ENCODE results near the gene GTF2H2C.
"Not testable (repeated sequence)": the region's sequence is repeated elsewhere in the genome, so short reads cannot be mapped to it uniquely, and the experiment has no call there.

GTF2H2C gene

GRCh38 chr5:69559908-69560330, at the start of gene GTF2H2C:
Gene GTF2H2C (plus strand): TSS chr5:69560191. CDS start chr5:69565133, 4,942 bp downstream.
- DNase-seq (ENCODE audit: low read depth in 1 of 2, low spot score in 1 of 2), result peak; percentile 45 to 55

- DNase-seq (ENCODE audit: low read depth in 1 of 2, low spot score in 1 of 2), result no peak
Measured at GRCh38 chr5:69510694-69511093, 49.3 kb upstream of the GTF2H2C start.

GRCh38 chr5:69512740-69513260, 47.2 kb upstream of the GTF2H2C start:
- no peak for DNase-seq (ENCODE audit: low read depth in 1 of 2, low spot score in 1 of 2)

GRCh38 chr5:69515570-69515969, 44.4 kb upstream of the GTF2H2C start:
- not testable (repeated sequence) for DNase-seq (ENCODE audit: low read depth in 1 of 2, low spot score in 1 of 2)

GRCh38 chr5:69516769-69517168, 43.2 kb upstream of the GTF2H2C start:
- no peak for DNase-seq (ENCODE audit: low read depth in 1 of 2, low spot score in 1 of 2)

GRCh38 chr5:69517763-69518212, 42.2 kb upstream of the GTF2H2C start:
- no peak for DNase-seq (ENCODE audit: low read depth in 1 of 2, low spot score in 1 of 2)

GRCh38 chr5:69519285-69519684, 40.7 kb upstream of the GTF2H2C start:
- no peak for DNase-seq (ENCODE audit: low read depth in 1 of 2, low spot score in 1 of 2)

- DNase-seq (ENCODE audit: low read depth in 1 of 2, low spot score in 1 of 2), result no peak
Measured at GRCh38 chr5:69522035-69522434, 38.0 kb upstream of the GTF2H2C start.

- DNase-seq (ENCODE audit: low read depth in 1 of 2, low spot score in 1 of 2), result no peak
Measured at GRCh38 chr5:69525490-69525889, 34.5 kb upstream of the GTF2H2C start.

- no peak for DNase-seq (ENCODE audit: low read depth in 1 of 2, low spot score in 1 of 2)
Measured at GRCh38 chr5:69526660-69527059, 33.3 kb upstream of the GTF2H2C start.

GRCh38 chr5:69527128-69527770, 32.7 kb upstream of the GTF2H2C start:
- DNase-seq (ENCODE audit: low read depth in 1 of 2, low spot score in 1 of 2), result no peak

- no peak for DNase-seq (ENCODE audit: low read depth in 1 of 2, low spot score in 1 of 2)
Measured at GRCh38 chr5:69528035-69528434, 32.0 kb upstream of the GTF2H2C start.

- DNase-seq (ENCODE audit: low read depth in 1 of 2, low spot score in 1 of 2), result no peak
Measured at GRCh38 chr5:69528609-69529008, 31.4 kb upstream of the GTF2H2C start.

GRCh38 chr5:69530561-69531405, 29.2 kb upstream of the GTF2H2C start:
- no peak for DNase-seq (ENCODE audit: low read depth in 1 of 2, low spot score in 1 of 2)

GRCh38 chr5:69531406-69531801, 28.6 kb upstream of the GTF2H2C start:
- no peak for DNase-seq (ENCODE audit: low read depth in 1 of 2, low spot score in 1 of 2)

- DNase-seq (ENCODE audit: low read depth in 1 of 2, low spot score in 1 of 2), result not testable (repeated sequence)
Measured at GRCh38 chr5:69537911-69538310, 22.1 kb upstream of the GTF2H2C start.

- DNase-seq (ENCODE audit: low read depth in 1 of 2, low spot score in 1 of 2), result not testable (repeated sequence)
Measured at GRCh38 chr5:69538735-69539134, 21.3 kb upstream of the GTF2H2C start.

GRCh38 chr5:69541347-69541746, 18.6 kb upstream of the GTF2H2C start:
- DNase-seq (ENCODE audit: low read depth in 1 of 2, low spot score in 1 of 2), result not testable (repeated sequence)

GRCh38 chr5:69542838-69543618, 17.0 kb upstream of the GTF2H2C start:
- DNase-seq (ENCODE audit: low read depth in 1 of 2, low spot score in 1 of 2), result not testable (repeated sequence)

- DNase-seq (ENCODE audit: low read depth in 1 of 2, low spot score in 1 of 2), result not testable (repeated sequence)
Measured at GRCh38 chr5:69544602-69545001, 15.4 kb upstream of the GTF2H2C start.

Data from stimulated activated CD4-positive, alpha-beta T cell treated with anti-CD3 and anti-CD28 coated beads, Interleukin-15, amount 100 ng/mL, for 1 hour (primary cell).